Measurements from ENCODE around the gene PPT2. TPM values are rescaled to one million over a fixed set of nuclear protein-coding genes. Genes with fewer than 3 reads are reported as not detected.

The PPT2 gene
- total RNA-seq, 6 experiments from 2014 or later, result 6.4 to 16.0 (median 8.9) TPM

- peaks cover 0 to 11% (median 5%) of the 10 kb centered on the region in 4 donors for H3K4me1 ChIP-seq
- H3K36me3 ChIP-seq, result peaks cover 2 to 50% (median 30%) of the 10 kb centered on the region in 4 donors
- ATAC-seq (no peak), DNase-seq (no peak)
- no peak overlapping the region for H3K4me3 ChIP-seq
- 70% methylated on average over 5 of the region's 7 CpGs for WGBS (ENCODE audit: insufficient coverage, low coverage, low lambda C conversion rate, missing lambda C conversion rate)
- intact Hi-C loops (cut with DNase I), result loop anchor here (5.0 kb wide), 2 partner anchors 36 to 41 kb away; partner anchors contain the start of genes PPT2 (in 1 of the 2) and PRRT1 (in 1 of the 2)
- H3K9me3 ChIP-seq, result no peaks in the 10 kb centered on the region
- H3K27ac ChIP-seq, result no peak overlapping the region
- peak in 2 of 4 donors; percentile 11 to 22 for TF ChIP-seq CTCF (IDR thresholded peaks at IDR 0.05)
- no peak for TF ChIP-seq POLR2A (IDR thresholded peaks at IDR 0.05)
- no peaks in the 10 kb centered on the region for H3K27me3 ChIP-seq
Observed at GRCh38 chr6:32116674-32117073, 37.3 kb upstream of the PPT2 start.

GRCh38 chr6:32117461-32117860 is 36.5 kb upstream of the PPT2 start:
- peaks cover 0 to 11% (median 5%) of the 10 kb centered on the region in 4 donors for H3K4me1 ChIP-seq
- peaks cover 2 to 55% (median 32%) of the 10 kb centered on the region in 4 donors for H3K36me3 ChIP-seq
- 100% methylated on average over 2 of the region's 9 CpGs for WGBS (ENCODE audit: insufficient coverage, low coverage, low lambda C conversion rate, missing lambda C conversion rate)
- intact Hi-C loops (cut with DNase I), result loop anchor here (5.0 kb wide), 2 partner anchors 35 to 40 kb away; partner anchors contain the start of genes PPT2 (in 1 of the 2) and PRRT1 (in 1 of the 2)
- no peak overlapping the region for H3K27ac ChIP-seq
- no peak for ATAC-seq
- no peak for DNase-seq
- no peak overlapping the region for H3K4me3 ChIP-seq
- H3K27me3 ChIP-seq, result no peaks in the 10 kb centered on the region
- TF ChIP-seq POLR2A (IDR thresholded peaks at IDR 0.05) (no peak), CTCF (IDR thresholded peaks at IDR 0.05) (no peak)
- H3K9me3 ChIP-seq, result no peaks in the 10 kb centered on the region

- intact Hi-C loops (cut with DNase I), result loop anchor here (5.0 kb wide), 2 partner anchors 33 to 38 kb away; partner anchors contain the start of genes PPT2 (in 1 of the 2) and PRRT1 (in 1 of the 2)
- peak overlapping the region in 2 of 3 donors; percentile 2 to 54 for H3K27ac ChIP-seq
- H3K4me3 ChIP-seq, result peak overlapping the region in 2 of 3 donors; percentile 9 to 28
- H3K36me3 ChIP-seq, result peaks cover 2 to 62% (median 32%) of the 10 kb centered on the region in 4 donors
- TF ChIP-seq CTCF (IDR thresholded peaks at IDR 0.05), result peak; percentile 86 to 97 (median 94)
- TF ChIP-seq POLR2A (IDR thresholded peaks at IDR 0.05), result no peak
- peak; percentile 85 to 89 (median 87) for DNase-seq
- H3K9me3 ChIP-seq, result no peaks in the 10 kb centered on the region
- H3K4me1 ChIP-seq, result peaks cover 0 to 11% (median 5%) of the 10 kb centered on the region in 4 donors
- H3K27me3 ChIP-seq, result no peaks in the 10 kb centered on the region
- WGBS (ENCODE audit: insufficient coverage, low coverage, low lambda C conversion rate, missing lambda C conversion rate), result 16% methylated on average over 12 of the region's 17 CpGs
- ATAC-seq, result peak; percentile 91 to 96 (median 92)
Observed at GRCh38 chr6:32118782-32119628, 34.9 kb upstream of the PPT2 start.

- no peak overlapping the region for H3K4me3 ChIP-seq
- peaks cover 2 to 79% (median 35%) of the 10 kb centered on the region in 4 donors for H3K36me3 ChIP-seq
- no peak for DNase-seq
- H3K9me3 ChIP-seq, result no peaks in the 10 kb centered on the region
- ATAC-seq, result no peak
- H3K27me3 ChIP-seq, result no peaks in the 10 kb centered on the region
- no peak overlapping the region for H3K27ac ChIP-seq
- 90% methylated on average over 10 of the region's 12 CpGs for WGBS (ENCODE audit: insufficient coverage, low coverage, low lambda C conversion rate, missing lambda C conversion rate)
- TF ChIP-seq POLR2A (IDR thresholded peaks at IDR 0.05), result no peak
- TF ChIP-seq CTCF (IDR thresholded peaks at IDR 0.05), result no peak
- intact Hi-C loops (cut with DNase I), result no loop called here
- peaks cover 0 to 11% (median 5%) of the 10 kb centered on the region in 4 donors for H3K4me1 ChIP-seq
Observed at GRCh38 chr6:32120573-32121059, 33.3 kb upstream of the PPT2 start.

Data from right lobe of liver (tissue), 6 donors.